Thyroid gland (tissue), 4 donors: Measurements from ENCODE around the gene ITPRID2. TPM values are rescaled to one million over a fixed set of nuclear protein-coding genes. Genes with fewer than 3 reads are reported as not detected.
A peak's percentile ranks its signal among the peaks of the same experiment; 100 is the strongest.
"Not testable (repeated sequence)": the region's sequence is repeated elsewhere in the genome, so short reads cannot be mapped to it uniquely, and the experiment has no call there.

Source experiments
- DNase-seq, 2 donors: peaks; one replicate each; pipeline ENCODE4 v3.0.0-alpha.2; 2019
- H3K27ac ChIP-seq, 3 donors: fragments of 200-600 bp; sonication (generic); 1 replicate in 2 of 3; 2 replicates in 1 of 3; pipeline ENCODE4 v1.5.1; 2016 to 2019; ENCODE audit warnings: mild to moderate bottlenecking in 1 of 3, moderate library complexity in 1 of 3
- H3K27me3 ChIP-seq: fragments of 200-600 bp; sonication (generic); one replicate; pipeline ENCODE4 v1.5.1; 2019
- H3K36me3 ChIP-seq, 2 donors: fragments of 200-600 bp; sonication (generic); one replicate each; pipeline ENCODE4 v1.5.1; 2016 to 2019
- H3K4me1 ChIP-seq, 2 donors: fragments of 200-600 bp; sonication (generic); one replicate each; pipeline ENCODE4 v1.5.1; 2017 to 2019
- H3K4me3 ChIP-seq, 3 donors: fragments of 200-600 bp; sonication (generic); replicated peaks in 1 of 3; 1 replicate in 2 of 3; 2 replicates in 1 of 3; pipeline ENCODE4 v1.5.1; 2016; ENCODE audit warnings: mild to moderate bottlenecking in 1 of 3
- H3K9me3 ChIP-seq: fragments of 200-600 bp; sonication (generic); one replicate; pipeline ENCODE4 v1.5.1; 2017
- POLR2A ChIP-seq, 2 donors: fragments of 450-650 bp; IDR thresholded peaks; one replicate each; pipeline ENCODE4 v1.6.1; 2017; ENCODE audit warnings: antibody characterized with exemption in 2 of 2, mild to moderate bottlenecking in 2 of 2, moderate library complexity in 1 of 2
- WGBS, 2 donors: methylation state at CpG; one replicate each; pipeline ENCODE4 v1.1.5; 2017; 5-methylcytosine and 5-hydroxymethylcytosine counted together
- intact Hi-C: fragments of 100-400 bp; cut with DNase I; formaldehyde crosslinking; loops from one replicate; pipeline ENCODE4 v1.15.1; 2023
- total RNA-seq, 4 donors: library from RNA; depleted of rRNA; stranded (reverse); fragments of >200 nt; gene quantifications; one replicate each; pipeline ENCODE4 v1.2.3, GENCODE V29; 2016
- TF ChIP-seq, protein P1 (sequence below), 6 experiments: fragments of 200-600 bp in 3 of 6; fragments of 450-650 bp in 3 of 6; sonication (generic) in 3 of 6; IDR thresholded peaks; one replicate each; pipeline ENCODE4 v1.5.1; 2016 to 2019; ENCODE audit warnings: antibody characterized with exemption in 6 of 6, mild to moderate bottlenecking in 2 of 6, inconsistent platforms in 1 of 6, moderate library complexity in 1 of 6

The ITPRID2 gene
- total RNA-seq, 4 donors from 2014 or later, result 103 to 199 (median 143) TPM

GRCh38 chr2:181952404-181953226, 61.1 kb downstream of the ITPRID2 start:
- no peak for DNase-seq
- Histone ChIP-seq H3K4me1 (no peaks in the 10 kb centered on the region), H3K36me3 (no peaks in the 10 kb centered on the region), H3K4me3 (no peak overlapping the region), H3K27me3 (no peaks in the 10 kb centered on the region), H3K27ac (no peak overlapping the region), H3K9me3 (no peaks in the 10 kb centered on the region)
- WGBS, 2 donors, result 78 to 88% methylated on average over 1 of the region's 1 CpG
- intact Hi-C loops, result loop anchor here (10.0 kb wide), 1 partner anchor 208 kb away; no protein-coding TSS in a partner anchor
- TF ChIP-seq POLR2A (IDR thresholded peaks at IDR 0.05), result no peak
- TF ChIP-seq, protein P1, sequence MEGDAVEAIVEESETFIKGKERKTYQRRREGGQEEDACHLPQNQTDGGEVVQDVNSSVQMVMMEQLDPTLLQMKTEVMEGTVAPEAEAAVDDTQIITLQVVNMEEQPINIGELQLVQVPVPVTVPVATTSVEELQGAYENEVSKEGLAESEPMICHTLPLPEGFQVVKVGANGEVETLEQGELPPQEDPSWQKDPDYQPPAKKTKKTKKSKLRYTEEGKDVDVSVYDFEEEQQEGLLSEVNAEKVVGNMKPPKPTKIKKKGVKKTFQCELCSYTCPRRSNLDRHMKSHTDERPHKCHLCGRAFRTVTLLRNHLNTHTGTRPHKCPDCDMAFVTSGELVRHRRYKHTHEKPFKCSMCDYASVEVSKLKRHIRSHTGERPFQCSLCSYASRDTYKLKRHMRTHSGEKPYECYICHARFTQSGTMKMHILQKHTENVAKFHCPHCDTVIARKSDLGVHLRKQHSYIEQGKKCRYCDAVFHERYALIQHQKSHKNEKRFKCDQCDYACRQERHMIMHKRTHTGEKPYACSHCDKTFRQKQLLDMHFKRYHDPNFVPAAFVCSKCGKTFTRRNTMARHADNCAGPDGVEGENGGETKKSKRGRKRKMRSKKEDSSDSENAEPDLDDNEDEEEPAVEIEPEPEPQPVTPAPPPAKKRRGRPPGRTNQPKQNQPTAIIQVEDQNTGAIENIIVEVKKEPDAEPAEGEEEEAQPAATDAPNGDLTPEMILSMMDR (IDR thresholded peaks at IDR 0.05), result no peak

DNA sequence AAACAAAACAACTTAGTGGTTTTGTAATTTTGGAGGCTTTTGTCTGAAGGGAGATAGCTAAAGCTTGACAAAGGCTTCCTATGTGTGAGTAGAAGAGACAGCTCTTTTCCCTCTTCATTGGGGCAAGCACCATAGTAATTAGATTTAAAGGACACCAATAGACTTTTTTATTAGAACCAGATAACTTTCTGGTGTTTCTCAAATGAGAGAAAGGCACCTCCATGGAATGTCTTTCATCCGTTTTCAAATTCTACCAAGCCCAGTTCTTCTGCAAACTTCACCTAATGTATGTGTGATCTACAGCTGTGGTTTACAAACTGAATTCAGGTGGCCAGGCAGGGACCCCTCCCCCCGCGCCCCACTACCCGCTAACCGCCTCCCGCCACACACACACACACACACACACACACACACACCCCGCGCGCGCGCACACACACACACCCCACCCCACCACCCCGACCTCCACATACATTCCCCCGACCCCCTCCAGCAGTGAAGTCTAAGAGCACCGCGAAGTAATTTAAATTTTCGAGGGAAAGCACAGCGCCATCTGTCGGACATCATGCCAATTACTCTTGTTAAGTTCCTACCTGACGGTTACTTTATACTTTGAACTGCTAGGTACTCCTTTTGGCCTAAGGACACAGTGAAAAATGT, 62.5 kb downstream of the ITPRID2 start:
- Histone ChIP-seq H3K9me3 (no peaks in the 10 kb centered on the region), H3K4me1 (no peaks in the 10 kb centered on the region), H3K4me3 (peak overlapping the region in 1 of 3 donors; percentile 33), H3K36me3 (no peaks in the 10 kb centered on the region), H3K27ac (no peak overlapping the region), H3K27me3 (no peaks in the 10 kb centered on the region)
- 5 to 6% methylated on average over 16 to 17 of the region's 19 CpGs for WGBS, 2 donors
- TF ChIP-seq, protein P1 (IDR thresholded peaks at IDR 0.05), result peak; percentile 25 to 72 (median 51)
- TF ChIP-seq POLR2A (IDR thresholded peaks at IDR 0.05), result no peak
- peak; percentile 67 to 75 for DNase-seq
- intact Hi-C loops, result loop anchor here (10.0 kb wide), 1 partner anchor 209 kb away; no protein-coding TSS in a partner anchor

GRCh38 chr2:181954538-181954883, 63.0 kb downstream of the ITPRID2 start:
- intact Hi-C loops, result loop anchor here (10.0 kb wide), 1 partner anchor 210 kb away; no protein-coding TSS in a partner anchor

GRCh38 chr2:181955010-181955409, 63.5 kb downstream of the ITPRID2 start:
- intact Hi-C loops, result loop anchor here (10.0 kb wide), 1 partner anchor 210 kb away; no protein-coding TSS in a partner anchor
- Histone ChIP-seq H3K36me3 (no peaks in the 10 kb centered on the region), H3K27me3 (no peaks in the 10 kb centered on the region), H3K27ac (no peak overlapping the region), H3K9me3 (no peaks in the 10 kb centered on the region), H3K4me3 (no peak overlapping the region), H3K4me1 (no peaks in the 10 kb centered on the region)
- WGBS, 2 donors, result 63 to 70% methylated on average over 1 of the region's 1 CpG
- no peak for TF ChIP-seq POLR2A (IDR thresholded peaks at IDR 0.05)
- TF ChIP-seq, protein P1 (IDR thresholded peaks at IDR 0.05), result no peak
- DNase-seq, result no peak

More at GRCh38 chr2:181954538-181954883, 63.0 kb downstream of the ITPRID2 start:
- TF ChIP-seq POLR2A (IDR thresholded peaks at IDR 0.05), result no peak
- TF ChIP-seq, protein P1 (IDR thresholded peaks at IDR 0.05), result no peak
- no peak overlapping the region for H3K27ac ChIP-seq
- H3K27me3 ChIP-seq, result no peaks in the 10 kb centered on the region
- no peaks in the 10 kb centered on the region for H3K4me1 ChIP-seq
- DNase-seq, result no peak
- H3K36me3 ChIP-seq, result no peaks in the 10 kb centered on the region
- peak overlapping the region in 1 of 3 donors; percentile 33 for H3K4me3 ChIP-seq
- 23% methylated on average over 4 of the region's 4 CpGs for WGBS, 2 donors
- no peaks in the 10 kb centered on the region for H3K9me3 ChIP-seq

DNA sequence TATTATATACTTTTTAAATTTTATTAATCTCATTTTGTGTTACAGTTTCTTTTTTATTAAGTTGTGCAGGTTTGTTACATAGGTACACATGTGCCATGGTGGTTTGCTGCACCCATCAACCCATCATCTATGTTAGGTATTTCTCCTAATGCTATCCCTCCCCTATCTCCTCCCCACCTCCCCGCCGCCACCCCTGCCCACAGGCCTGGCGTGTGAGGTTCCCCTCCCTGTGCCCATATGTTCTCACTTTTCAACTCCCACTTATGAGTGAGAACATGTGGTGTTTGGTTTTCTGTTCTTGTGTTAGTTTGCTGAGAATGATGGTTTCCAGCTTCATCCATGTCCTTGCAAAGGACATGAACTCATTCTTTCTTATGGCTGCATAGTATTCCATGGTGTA, 64.3 kb downstream of the ITPRID2 start:
- DNase-seq, H3K9me3 ChIP-seq, H3K4me3 ChIP-seq, H3K27me3 ChIP-seq, H3K4me1 ChIP-seq, H3K36me3 ChIP-seq, H3K27ac ChIP-seq: not testable (repeated sequence)
- intact Hi-C loops, result loop anchor here (10.0 kb wide), 1 partner anchor 211 kb away; no protein-coding TSS in a partner anchor
- 96% methylated on average over 3 of the region's 3 CpGs for WGBS, 2 donors
